Fibroblast of skin of right quadriceps (primary cell): ENCODE measurements around the gene SLC22A31.

Source experiments
- DNase-seq: peaks from one replicate; pipeline ENCODE4 v3.0.0-alpha.2; 2013

The SLC22A31 gene

GRCh38 chr16:89147085-89147817 lies 53.1 kb downstream of the SLC22A31 start:
- DNase-seq = no peak

GRCh38 chr16:89146211-89147005 lies 53.9 kb downstream of the SLC22A31 start:
- no peak for DNase-seq
